SW480 (cell line): ENCODE results near the gene UNC79.
"Not testable (repeated sequence)": the region's sequence is repeated elsewhere in the genome, so short reads cannot be mapped to it uniquely, and the experiment has no call there.

Experiments
- DNase-seq: peaks from one replicate; pipeline ENCODE4 v3.0.0-alpha.2; 2016; ENCODE audit warnings: low spot score

The UNC79 gene

GRCh38 chr14:93430315-93431035 lies at the start of gene UNC79:
TSS of gene UNC79 (plus strand) at chr14:93430939. CDS start at chr14:93431030, 91 bp downstream.
- no peak for DNase-seq

GRCh38 chr14:93381644-93382043 lies 49.1 kb upstream of the UNC79 start:
- DNase-seq: no peak

GRCh38 chr14:93384256-93384655 lies 46.5 kb upstream of the UNC79 start:
- DNase-seq: not testable (repeated sequence)

GRCh38 chr14:93395231-93395630 lies 35.5 kb upstream of the UNC79 start:
- DNase-seq: no peak

- DNase-seq: no peak
Observed at GRCh38 chr14:93396456-93396855, 34.3 kb upstream of the UNC79 start.

DNA sequence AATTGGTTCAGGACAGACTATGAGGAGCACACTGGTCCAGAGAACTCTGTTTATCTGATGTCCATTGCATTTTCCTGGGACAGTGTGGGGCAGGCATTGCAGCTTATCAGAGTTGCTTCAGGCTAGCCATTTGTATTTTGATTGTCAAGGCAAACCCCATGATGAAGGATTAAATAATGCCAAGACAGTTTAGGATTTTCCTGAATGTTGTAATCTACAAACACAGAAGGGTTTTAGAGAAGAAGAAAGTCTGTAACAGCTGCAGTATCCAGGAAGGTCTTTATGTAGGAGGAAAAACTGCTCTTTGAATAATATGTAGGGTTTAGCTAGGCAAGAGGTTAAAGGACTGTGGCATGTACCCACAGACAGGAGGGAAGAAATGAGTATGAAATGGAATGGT lies 32.2 kb upstream of the UNC79 start:
- no peak for DNase-seq

- no peak for DNase-seq
Observed at GRCh38 chr14:93402951-93403350, 27.8 kb upstream of the UNC79 start.

DNA sequence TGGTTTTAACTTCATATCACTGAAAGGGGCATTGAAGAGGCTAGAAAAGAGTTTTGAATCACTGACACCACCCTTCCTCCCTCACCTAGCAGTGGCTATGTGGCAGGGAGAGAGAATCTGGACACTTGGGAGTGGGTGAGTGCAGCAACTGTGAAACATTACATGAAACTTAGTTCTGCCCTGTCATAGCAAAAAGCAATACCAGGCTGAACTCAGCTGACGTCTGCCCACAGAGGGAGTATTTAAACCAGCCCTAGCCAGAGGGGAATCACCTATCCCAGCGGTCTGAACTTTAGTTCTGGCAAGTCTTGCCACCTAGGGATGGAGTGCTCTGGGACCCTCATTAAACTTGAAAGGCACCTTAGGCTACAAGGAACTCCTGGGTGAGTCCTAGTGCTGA lies 20.7 kb upstream of the UNC79 start:
- no peak for DNase-seq

- DNase-seq: no peak
Observed at GRCh38 chr14:93410893-93411292, 19.8 kb upstream of the UNC79 start.

GRCh38 chr14:93425136-93425535 lies 5.6 kb upstream of the UNC79 start:
- not testable (repeated sequence) for DNase-seq

DNA sequence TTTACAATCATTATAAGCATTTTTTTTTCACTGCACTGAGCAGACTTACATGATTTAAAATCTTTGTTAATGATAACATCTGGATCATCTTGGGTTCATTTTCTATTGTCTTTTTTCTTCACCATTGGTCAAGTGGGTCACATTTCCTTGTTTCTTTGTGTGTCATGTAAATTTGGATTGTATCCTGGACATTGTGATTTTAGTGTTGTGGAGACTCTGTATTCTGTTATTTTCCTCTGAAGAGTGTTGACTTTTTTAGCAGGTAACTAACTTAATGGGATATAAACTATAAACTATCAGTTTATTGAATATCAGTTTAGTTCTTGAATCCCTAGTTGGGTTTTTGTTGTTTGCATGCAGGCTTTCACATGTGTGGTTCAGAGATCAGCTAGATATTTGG lies 4.0 kb upstream of the UNC79 start:
- DNase-seq: no peak

- no peak for DNase-seq
Observed at GRCh38 chr14:93431036-93431670, 414 bp downstream of the UNC79 start.

GRCh38 chr14:93454224-93454623 lies 23.5 kb downstream of the UNC79 start:
- DNase-seq: no peak

- DNase-seq: no peak
Observed at GRCh38 chr14:93456356-93456755, 25.6 kb downstream of the UNC79 start.

DNA sequence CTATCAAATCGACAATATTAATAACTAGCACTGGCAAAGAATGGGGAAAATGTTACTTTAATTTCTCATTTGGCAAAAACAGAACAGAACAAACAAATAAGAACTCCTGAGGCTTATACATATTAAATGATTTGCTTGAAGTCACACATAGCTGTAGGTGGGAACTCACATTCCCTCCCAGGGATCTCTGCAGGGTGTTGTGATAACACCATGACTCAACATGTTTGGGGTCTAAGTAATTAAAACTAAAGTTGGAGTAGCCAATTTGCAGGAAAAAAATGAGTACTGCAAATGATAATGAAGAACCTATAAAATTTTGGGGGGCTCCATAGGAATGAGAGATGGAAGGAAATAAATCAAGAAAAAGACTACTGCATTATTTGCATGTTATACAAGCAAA lies 27.5 kb downstream of the UNC79 start:
- no peak for DNase-seq

GRCh38 chr14:93462479-93462878 lies 31.7 kb downstream of the UNC79 start:
- no peak for DNase-seq

- no peak for DNase-seq
Observed at GRCh38 chr14:93464271-93464670, 33.5 kb downstream of the UNC79 start.

GRCh38 chr14:93475471-93475870 lies 44.7 kb downstream of the UNC79 start:
- DNase-seq: no peak

- no peak for DNase-seq
Observed at GRCh38 chr14:93476305-93476704, 45.6 kb downstream of the UNC79 start.

DNA sequence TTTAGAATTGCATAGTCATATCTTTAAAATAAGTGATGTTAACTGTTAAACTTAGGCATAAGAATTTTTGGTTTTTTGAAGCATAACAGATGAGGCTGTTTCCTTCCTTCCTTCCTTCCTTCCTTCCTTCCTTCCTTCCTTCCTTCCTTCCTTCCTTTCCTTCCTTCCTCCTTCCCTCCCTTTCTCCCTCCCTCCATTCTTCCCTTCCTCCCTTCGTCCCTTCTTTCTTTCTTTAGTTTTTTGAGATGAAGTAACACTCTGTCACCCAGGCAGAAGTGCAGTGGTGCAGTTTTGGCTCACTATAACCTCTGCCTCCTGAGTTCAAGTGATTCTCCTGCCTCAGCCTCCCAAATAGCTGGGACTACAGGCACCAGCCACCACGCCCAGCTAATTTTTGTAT lies 48.3 kb downstream of the UNC79 start:
- DNase-seq: not testable (repeated sequence)

- DNase-seq: no peak
Observed at GRCh38 chr14:93480867-93481266, 50.1 kb downstream of the UNC79 start.

- no peak for DNase-seq
Observed at GRCh38 chr14:93481758-93482157, 51.0 kb downstream of the UNC79 start.

DNA sequence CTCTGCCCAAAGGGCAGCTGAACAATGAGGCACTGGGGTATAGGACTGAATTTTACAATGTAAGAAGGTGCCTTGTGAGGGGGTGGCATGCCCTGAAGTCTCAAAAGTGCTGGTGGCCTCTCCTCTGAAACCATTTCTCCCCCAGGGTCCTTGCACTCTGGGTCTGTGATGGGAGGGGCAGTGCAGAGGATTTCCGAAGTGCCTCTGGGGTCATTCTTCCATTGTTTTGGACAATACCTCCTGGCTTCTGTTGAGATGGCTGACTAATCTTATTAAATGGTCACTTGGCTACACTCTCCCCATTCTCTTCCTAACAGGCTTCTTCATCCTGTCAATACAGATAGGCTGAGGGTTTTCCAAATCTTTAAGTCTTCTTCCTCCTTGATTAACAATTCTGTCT lies 59.3 kb downstream of the UNC79 start:
- DNase-seq: no peak

DNA sequence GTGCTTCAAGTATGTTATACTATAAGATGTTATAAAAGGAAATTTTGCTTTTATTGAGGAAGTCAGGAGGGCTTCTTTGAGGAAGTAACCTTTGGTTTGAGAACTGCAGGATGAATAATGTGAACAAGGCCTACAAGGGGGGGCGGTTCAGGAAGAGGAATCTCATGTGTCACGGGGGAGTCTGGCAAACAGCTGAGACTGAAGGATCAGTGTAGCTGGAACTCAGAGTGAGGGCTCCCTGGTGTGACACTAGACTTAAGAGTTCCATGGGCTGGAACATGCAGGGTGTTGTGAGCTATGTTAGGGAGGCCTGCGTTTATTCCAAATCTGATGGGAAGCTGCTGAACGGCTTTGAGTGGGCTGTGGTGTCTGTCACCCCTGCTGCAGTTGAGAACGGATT lies 62.3 kb downstream of the UNC79 start:
- DNase-seq: no peak
